ENCODE measurements around the gene OBI1. TPM values are rescaled to one million over a fixed set of nuclear protein-coding genes. Genes with fewer than 3 reads are reported as not detected.

The OBI1 gene
- total RNA-seq, 1 experiment from 2014 or later = 14.0 TPM

- Histone ChIP-seq H3K4me3 (replicated peaks in 1 of 2; ENCODE audit: low read depth in 1 of 2, low read length in 2 of 2) (no peak overlapping the region), H3K79me2 (ENCODE audit: insufficient read depth, low read length) (no peaks in the 10 kb centered on the region), H3K9me2 (ENCODE audit: insufficient read depth) (no peaks in the 10 kb centered on the region), H3K4me1 (ENCODE audit: control insufficient read depth in 1 of 2, insufficient read depth in 2 of 2, low read length in 2 of 2) (no peaks in the 10 kb centered on the region), H3K4me2 (ENCODE audit: low read length) (no peak overlapping the region), H2AFZ (ENCODE audit: low read depth, low read length, poor library complexity, severe bottlenecking) (no peak overlapping the region), H3K9me3 (ENCODE audit: control insufficient read depth in 1 of 2, insufficient read depth in 1 of 2, low read depth in 1 of 2, low read length in 2 of 2) (no peaks in the 10 kb centered on the region), H3K27me3 (ENCODE audit: insufficient read depth, low read length) (peaks cover 23% of the 10 kb centered on the region), H4K20me1 (ENCODE audit: insufficient read depth) (no peaks in the 10 kb centered on the region; the same call in 1 of the 2 replicates), H3K27ac (ENCODE audit: low read depth, low read length) (no peak overlapping the region), H3K9ac (ENCODE audit: low read length) (no peak overlapping the region), H3K36me3 (ENCODE audit: control insufficient read depth in 1 of 2, insufficient read depth in 2 of 2, low read length in 2 of 2) (no peaks in the 10 kb centered on the region)
- intact Hi-C loops (cut with micrococcal nuclease) = no loop called here
- CTCF ChIA-PET = no interaction called here
- TF ChIP-seq ZFX (IDR thresholded peaks at IDR 0.05) = no peak
- TF ChIP-seq EGR1 (IDR thresholded peaks at IDR 0.05; ENCODE audit: low read depth) = no peak
- no peak for TF ChIP-seq POLR2AphosphoS5 (IDR thresholded peaks at IDR 0.05; ENCODE audit: low read depth, low read length)
- no peak for TF ChIP-seq CEBPB (IDR thresholded peaks at IDR 0.05; ENCODE audit: low read depth)
- TF ChIP-seq SIN3A (IDR thresholded peaks at IDR 0.05; ENCODE audit: low read depth) = no peak
- TF ChIP-seq TCF7L2 (IDR thresholded peaks at IDR 0.05; ENCODE audit: borderline replicate concordance, extremely low read depth, insufficient read depth, insufficient read length) = no peak
- TF ChIP-seq, protein P1, sequence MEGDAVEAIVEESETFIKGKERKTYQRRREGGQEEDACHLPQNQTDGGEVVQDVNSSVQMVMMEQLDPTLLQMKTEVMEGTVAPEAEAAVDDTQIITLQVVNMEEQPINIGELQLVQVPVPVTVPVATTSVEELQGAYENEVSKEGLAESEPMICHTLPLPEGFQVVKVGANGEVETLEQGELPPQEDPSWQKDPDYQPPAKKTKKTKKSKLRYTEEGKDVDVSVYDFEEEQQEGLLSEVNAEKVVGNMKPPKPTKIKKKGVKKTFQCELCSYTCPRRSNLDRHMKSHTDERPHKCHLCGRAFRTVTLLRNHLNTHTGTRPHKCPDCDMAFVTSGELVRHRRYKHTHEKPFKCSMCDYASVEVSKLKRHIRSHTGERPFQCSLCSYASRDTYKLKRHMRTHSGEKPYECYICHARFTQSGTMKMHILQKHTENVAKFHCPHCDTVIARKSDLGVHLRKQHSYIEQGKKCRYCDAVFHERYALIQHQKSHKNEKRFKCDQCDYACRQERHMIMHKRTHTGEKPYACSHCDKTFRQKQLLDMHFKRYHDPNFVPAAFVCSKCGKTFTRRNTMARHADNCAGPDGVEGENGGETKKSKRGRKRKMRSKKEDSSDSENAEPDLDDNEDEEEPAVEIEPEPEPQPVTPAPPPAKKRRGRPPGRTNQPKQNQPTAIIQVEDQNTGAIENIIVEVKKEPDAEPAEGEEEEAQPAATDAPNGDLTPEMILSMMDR (IDR thresholded peaks at IDR 0.05 in 2 of 3, conservative IDR thresholded peaks at IDR 0.05 in 1 of 3; ENCODE audit: borderline replicate concordance in 1 of 3, insufficient read depth in 1 of 3, low read depth in 2 of 3, low read length in 2 of 3) = no peak
- TF ChIP-seq YY1 (IDR thresholded peaks at IDR 0.05; ENCODE audit: extremely low read depth, insufficient replicate concordance, low read depth, low read length) = no peak
- TF ChIP-seq SRF (IDR thresholded peaks at IDR 0.05; ENCODE audit: low read depth) = no peak
- no peak for TF ChIP-seq ZNF274 (IDR thresholded peaks at IDR 0.05; ENCODE audit: low read depth, low read length)
- TF ChIP-seq RAD21 (IDR thresholded peaks at IDR 0.05; ENCODE audit: low read depth) = no peak
- no peak for TF ChIP-seq EZH2 (IDR thresholded peaks at IDR 0.05)
- no peak for TF ChIP-seq CBX3 (IDR thresholded peaks at IDR 0.05; ENCODE audit: low read depth)
- TF ChIP-seq SP1 (IDR thresholded peaks at IDR 0.05; ENCODE audit: low read depth) = no peak
- TF ChIP-seq FOSL1 (IDR thresholded peaks at IDR 0.05; ENCODE audit: low read depth) = no peak
- TF ChIP-seq, protein P2, sequence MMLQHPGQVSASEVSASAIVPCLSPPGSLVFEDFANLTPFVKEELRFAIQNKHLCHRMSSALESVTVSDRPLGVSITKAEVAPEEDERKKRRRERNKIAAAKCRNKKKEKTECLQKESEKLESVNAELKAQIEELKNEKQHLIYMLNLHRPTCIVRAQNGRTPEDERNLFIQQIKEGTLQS (IDR thresholded peaks at IDR 0.05) = no peak
- RAD21 ChIA-PET (ENCODE audit: low non-redundant PET in 1 of 2, low total read pairs in 2 of 2, uncharacterized antibody in 2 of 2, unreplicated experiment in 2 of 2) = no interaction called here
- no peak for ATAC-seq
- POLR2A ChIA-PET = no interaction called here
- DNase-seq (ENCODE audit: low read depth, low spot score) = no peak
- BruUV-seq (replicated peaks) = no TSS peak
Observed at GRCh38 chr13:78593129-78593528, 65.8 kb downstream of the OBI1 start.
